ENCODE measurements around the gene FADS2.
A peak's percentile ranks its signal among the peaks of the same experiment; 100 is the strongest.

Gene FADS2

DNA sequence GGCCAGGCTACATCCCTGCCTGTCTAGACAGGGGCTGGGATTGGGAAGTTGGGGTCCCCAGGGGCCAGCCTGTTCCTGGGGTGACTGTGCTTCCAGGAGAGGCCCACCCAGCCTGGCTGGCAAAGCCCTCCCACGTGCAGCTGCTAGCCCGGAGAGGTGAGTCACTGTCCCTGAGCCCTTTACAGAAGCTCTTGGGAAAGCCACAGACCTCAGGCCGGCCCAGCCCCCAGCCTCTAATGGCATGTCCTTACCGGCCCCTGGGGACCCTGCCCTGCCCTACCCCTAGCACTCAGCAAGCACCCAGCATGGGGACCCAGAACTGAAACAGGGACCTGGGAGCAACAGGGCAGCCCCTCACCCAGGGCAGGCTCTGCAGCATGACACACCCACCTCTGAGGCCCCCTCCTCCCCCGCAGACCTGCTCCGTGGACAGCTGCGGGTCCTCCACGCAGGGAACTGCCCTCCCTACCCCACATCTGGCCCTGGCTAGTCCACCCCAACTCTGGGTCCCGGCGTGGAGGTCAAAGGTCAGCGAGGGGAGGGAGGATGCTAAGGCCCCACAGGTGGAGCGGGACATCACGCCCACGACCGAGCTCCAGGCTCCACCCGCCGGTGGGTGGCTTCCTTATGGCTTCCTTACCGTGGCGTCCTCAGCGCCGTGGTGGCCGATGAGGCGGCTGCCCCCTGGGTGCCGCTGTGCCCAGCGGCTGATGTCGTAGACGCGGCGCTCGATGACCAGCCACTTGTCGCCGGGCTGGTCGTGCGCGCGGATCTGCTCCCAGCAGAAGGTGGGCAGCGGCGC is 62.6 kb downstream of the FADS2 start:
- Histone ChIP-seq H3K36me3 (no peaks in the 10 kb centered on the region), H3K27me3 (no peaks in the 10 kb centered on the region), H3K4me2 (peak overlapping the region; percentile 100), H3K4me3 (peak overlapping the region; percentile 84), H3K27ac (peak overlapping the region; percentile 73), H3K9me3 (no peaks in the 10 kb centered on the region), H4K20me1 (no peaks in the 10 kb centered on the region), H3K9ac (peak overlapping the region; percentile 80), H3K4me1 (peaks cover 29% of the 10 kb centered on the region)
- no peak for TF ChIP-seq Cebpa-rat (IDR thresholded peaks at IDR 0.05)

DNA sequence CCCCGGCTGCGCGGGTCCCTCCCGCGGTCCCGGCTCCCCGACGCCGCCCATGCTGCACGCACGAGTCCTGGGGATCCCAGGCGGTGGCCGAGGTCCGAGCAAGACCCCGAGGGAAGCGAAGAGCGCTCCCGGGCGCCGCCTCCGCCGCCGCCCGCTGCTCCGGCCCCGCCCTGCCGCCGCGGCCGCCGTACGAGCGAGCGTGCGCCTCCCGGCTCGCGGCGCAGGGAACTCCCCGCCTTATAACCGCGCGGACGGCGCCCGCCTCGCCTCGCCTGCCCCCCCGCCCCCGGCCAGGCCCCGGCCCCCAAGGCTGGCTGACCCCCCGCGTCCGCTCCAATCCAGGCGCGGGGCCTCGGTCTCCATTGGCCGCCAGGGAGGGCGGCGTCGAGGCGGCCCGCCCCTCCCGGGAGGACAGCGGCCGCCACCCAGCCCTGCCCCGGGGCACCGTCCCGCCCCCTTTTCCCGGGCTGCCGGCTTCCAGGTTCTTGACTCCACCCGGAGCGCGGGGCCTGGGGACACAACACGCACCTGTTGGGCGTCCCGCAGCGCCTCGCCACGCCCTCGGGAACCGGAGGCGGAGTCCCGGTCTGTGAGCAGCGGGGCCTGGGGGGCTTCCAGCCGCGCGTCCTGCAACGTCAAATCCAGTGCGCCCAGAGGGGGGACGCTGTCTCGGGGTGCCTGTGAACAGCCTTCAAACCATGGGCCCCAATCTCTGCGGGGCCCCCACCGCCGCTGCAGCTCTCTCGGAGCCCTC is 63.4 kb downstream of the FADS2 start, which contains the start of gene FADS3:
FADS3 (minus strand) TSS at position 215 of the 754 bp plus-strand sequence; CDS start at position 51, 164 bp downstream.
- Histone ChIP-seq H3K4me2 (peak within 1 kb of the TSS; percentile 100), H3K9me3 (no peaks in the 10 kb centered on the region), H3K4me1 (peaks cover 28% of the 10 kb centered on the region), H3K27ac (peak within 1 kb of the TSS; percentile 73), H4K20me1 (no peaks in the 10 kb centered on the region), H3K36me3 (no peaks in the 10 kb centered on the region), H3K4me3 (peak within 1 kb of the TSS; percentile 84), H3K9ac (peak within 1 kb of the TSS; percentile 80), H3K27me3 (no peaks in the 10 kb centered on the region)
- TF ChIP-seq Cebpa-rat (IDR thresholded peaks at IDR 0.05) = no peak

DNA sequence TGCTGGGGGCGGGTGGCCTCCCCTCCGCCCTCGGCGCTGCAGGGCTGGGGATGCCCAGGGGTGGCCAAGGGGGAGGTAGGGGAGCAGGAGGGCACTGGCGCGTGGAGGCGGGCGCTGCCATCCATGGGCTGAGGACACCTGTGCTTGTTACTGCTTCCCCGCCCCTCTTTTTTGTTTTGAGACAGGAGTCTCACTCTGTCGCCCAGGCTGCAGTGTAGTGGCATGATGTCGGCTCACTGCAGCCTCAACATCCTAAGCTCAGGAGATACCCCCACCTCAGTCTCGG is 63.9 kb downstream of the FADS2 start:
- Histone ChIP-seq H3K36me3 (no peaks in the 10 kb centered on the region), H3K4me2 (peak overlapping the region; percentile 89), H3K9me3 (no peaks in the 10 kb centered on the region), H3K9ac (peak overlapping the region; percentile 80), H4K20me1 (no peaks in the 10 kb centered on the region), H3K4me3 (peak overlapping the region; percentile 84), H3K4me1 (peaks cover 28% of the 10 kb centered on the region), H3K27ac (peak overlapping the region; percentile 22; the same call in 1 of the 2 replicates), H3K27me3 (no peaks in the 10 kb centered on the region)
- TF ChIP-seq Cebpa-rat (IDR thresholded peaks at IDR 0.05) = no peak

DNA sequence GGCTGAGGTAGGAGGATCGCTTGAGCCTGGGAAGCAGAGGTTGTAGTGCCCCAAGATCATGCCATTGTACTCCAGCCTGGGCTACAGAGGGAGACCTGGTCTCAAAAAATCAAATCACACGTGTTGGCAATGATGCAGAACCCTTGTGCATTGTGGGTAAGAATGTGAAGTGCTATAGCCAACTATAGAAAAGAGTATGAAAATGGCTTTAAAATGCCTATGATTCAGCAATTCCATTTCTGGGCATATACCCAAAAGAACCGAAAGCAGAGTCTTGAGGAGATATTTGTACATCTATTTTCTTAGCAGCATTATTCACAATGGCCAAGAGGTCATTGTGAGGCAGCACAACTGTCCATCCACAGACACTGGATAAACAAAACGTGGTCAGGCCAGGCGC is 65.9 kb downstream of the FADS2 start:
- no peak overlapping the region for H3K4me3 ChIP-seq
- no peaks in the 10 kb centered on the region for H4K20me1 ChIP-seq
- peaks cover 41% of the 10 kb centered on the region for H3K4me1 ChIP-seq
- H3K9me3 ChIP-seq = no peaks in the 10 kb centered on the region
- H3K36me3 ChIP-seq = no peaks in the 10 kb centered on the region
- no peak overlapping the region for H3K27ac ChIP-seq
- no peak overlapping the region for H3K9ac ChIP-seq
- TF ChIP-seq Cebpa-rat (IDR thresholded peaks at IDR 0.05) = no peak
- no peaks in the 10 kb centered on the region for H3K27me3 ChIP-seq
- H3K4me2 ChIP-seq = no peak overlapping the region

DNA sequence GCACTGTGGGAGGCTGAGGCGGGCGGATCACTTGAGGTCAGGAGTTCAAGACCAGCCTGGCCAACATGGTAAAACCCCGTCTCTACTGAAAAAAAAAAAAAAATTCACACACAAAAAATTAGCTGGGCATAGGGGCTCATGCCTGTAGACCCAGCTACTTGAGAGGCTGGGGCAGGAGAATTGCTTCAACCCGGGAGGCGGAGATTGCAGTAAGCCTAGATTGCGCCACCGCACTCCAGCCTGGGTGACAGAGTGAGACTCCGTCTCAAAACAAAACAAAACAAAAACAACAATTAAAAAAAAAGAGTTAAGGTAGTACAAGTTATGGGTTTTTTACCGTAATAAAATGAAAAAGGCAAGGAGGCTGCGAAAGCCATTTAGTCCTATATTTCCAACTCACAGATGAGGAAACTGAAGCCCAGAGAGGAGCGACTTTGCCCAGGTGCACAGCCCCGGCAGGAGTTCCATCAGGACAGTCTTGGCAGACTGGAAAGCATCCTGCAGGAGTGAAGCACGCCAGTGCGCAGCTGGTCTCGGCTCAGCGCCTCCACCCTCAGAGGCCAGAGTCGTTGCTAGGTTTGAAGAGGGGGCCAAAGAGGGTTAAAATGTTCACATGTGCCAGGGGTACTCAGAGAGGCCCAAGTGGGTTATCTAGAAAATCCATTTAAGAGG is 67.1 kb downstream of the FADS2 start:
- H3K4me3 ChIP-seq = no peak overlapping the region
- peaks cover 38% of the 10 kb centered on the region for H3K4me1 ChIP-seq
- no peaks in the 10 kb centered on the region for H3K36me3 ChIP-seq
- H3K9ac ChIP-seq = no peak overlapping the region
- H3K9me3 ChIP-seq = no peaks in the 10 kb centered on the region
- H3K4me2 ChIP-seq = no peak overlapping the region
- no peak overlapping the region for H3K27ac ChIP-seq
- TF ChIP-seq Cebpa-rat (IDR thresholded peaks at IDR 0.05) = no peak
- no peaks in the 10 kb centered on the region for H4K20me1 ChIP-seq
- no peaks in the 10 kb centered on the region for H3K27me3 ChIP-seq

DNA sequence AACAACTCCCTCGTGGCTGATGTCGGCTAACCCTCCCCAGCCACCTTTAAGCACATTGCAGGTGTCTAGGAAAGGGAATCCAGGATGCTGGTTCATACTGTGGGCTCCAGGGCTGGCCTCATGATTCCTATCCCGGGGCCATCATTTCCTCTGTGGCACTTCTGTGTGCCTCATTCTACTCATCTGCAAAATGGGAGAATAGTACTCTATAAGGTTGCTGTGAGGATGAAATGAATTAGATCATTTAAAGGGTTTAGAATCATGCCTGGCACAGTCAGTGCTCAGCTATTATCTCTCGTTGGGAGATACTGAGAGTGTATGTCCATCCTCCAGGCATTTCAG is 67.6 kb downstream of the FADS2 start:
- no peak overlapping the region for H3K4me2 ChIP-seq
- no peak overlapping the region for H3K4me3 ChIP-seq
- H3K27ac ChIP-seq = no peak overlapping the region
- peaks cover 33% of the 10 kb centered on the region for H3K4me1 ChIP-seq
- TF ChIP-seq Cebpa-rat (IDR thresholded peaks at IDR 0.05) = no peak
- H3K36me3 ChIP-seq = no peaks in the 10 kb centered on the region
- no peaks in the 10 kb centered on the region for H4K20me1 ChIP-seq
- no peaks in the 10 kb centered on the region for H3K9me3 ChIP-seq
- no peak overlapping the region for H3K9ac ChIP-seq
- H3K27me3 ChIP-seq = no peaks in the 10 kb centered on the region

DNA sequence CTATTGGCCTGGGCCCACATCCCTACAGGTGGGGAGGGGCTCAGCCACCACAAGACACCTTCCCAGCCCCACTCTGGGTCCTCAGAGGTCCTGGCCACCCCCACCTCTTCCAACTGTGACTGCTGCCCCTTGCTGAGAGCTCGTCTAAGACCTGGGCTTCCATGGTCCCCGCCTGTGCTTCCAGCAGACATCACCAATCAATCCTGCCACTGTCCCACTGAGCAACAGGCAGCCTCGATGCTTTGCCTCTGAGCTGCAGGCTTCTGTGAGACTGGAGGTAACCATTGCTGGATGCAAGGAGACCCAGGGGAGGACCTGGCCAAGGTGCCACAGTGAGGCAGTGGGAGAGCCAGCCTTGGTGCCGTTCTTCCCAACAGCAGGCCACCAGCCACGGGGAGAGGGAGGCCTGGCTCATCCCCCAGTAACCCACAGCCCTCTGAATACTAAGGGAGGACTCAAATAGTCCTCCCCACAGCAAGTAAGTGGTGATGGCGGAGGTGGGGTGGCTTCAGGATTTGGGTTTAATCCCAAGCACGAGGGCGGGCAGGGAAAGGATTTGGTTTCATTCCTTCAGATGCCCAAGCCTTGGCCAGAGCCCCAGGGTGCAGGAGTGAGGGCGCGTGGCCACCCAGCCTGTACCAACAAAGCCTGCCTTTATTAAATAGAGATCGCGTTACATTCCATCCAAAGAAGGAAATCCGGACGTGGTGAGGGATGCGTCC is 68.7 kb downstream of the FADS2 start:
- no peak overlapping the region for H3K9ac ChIP-seq
- no peak overlapping the region for H3K4me3 ChIP-seq
- H3K9me3 ChIP-seq = no peaks in the 10 kb centered on the region
- TF ChIP-seq Cebpa-rat (IDR thresholded peaks at IDR 0.05) = no peak
- H3K36me3 ChIP-seq = no peaks in the 10 kb centered on the region
- H4K20me1 ChIP-seq = no peaks in the 10 kb centered on the region
- H3K27ac ChIP-seq = no peak overlapping the region
- no peaks in the 10 kb centered on the region for H3K27me3 ChIP-seq
- peaks cover 27% of the 10 kb centered on the region for H3K4me1 ChIP-seq
- H3K4me2 ChIP-seq = no peak overlapping the region

DNA sequence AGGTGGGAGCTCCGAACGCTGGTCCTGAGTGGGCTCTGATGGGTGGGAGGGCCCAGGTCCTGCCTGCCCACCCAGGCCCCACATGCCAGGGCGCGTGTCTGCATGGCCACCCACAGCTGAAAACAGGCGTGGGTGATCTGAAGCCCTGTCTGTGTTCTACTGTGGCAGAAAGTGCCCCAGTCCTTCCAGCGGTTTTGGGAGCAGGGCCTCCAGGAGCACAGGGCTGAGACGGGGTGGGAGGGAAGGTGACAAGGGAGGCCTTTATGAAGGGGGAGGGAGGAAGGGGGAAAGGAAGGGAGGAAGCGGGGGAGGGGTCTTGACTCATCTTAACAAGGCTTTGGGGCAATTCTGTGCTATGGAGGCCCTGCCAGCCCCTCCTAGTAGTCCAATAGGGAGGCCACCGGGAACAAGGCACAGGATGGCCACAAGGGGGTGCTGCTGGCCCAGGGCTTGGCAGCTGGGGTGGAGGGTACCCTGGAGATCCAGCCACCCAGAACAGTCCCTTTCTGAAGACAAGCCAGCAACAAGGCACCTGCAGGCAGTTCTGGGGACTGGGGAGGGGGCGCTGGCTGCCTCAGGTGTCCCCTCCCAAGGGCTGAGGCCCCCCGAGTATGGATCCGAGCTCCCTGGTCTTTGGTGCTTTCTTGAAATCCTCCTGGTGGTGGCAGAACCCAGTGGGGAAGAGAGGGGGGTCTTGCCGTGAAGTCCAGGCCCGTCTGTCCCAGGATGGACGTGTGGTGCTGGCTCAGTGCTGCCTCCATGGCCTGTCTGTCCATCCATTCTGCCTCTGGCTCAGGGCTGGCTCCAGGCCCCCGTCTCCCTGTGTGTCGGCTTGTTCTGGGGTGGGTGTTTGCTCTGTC is 69.5 kb downstream of the FADS2 start:
- Histone ChIP-seq H3K9me3 (no peaks in the 10 kb centered on the region), H3K27ac (0 out of 2 replicates have a peak overlapping the region, but pooled peaks have one; percentile 22), H3K36me3 (no peaks in the 10 kb centered on the region), H3K27me3 (no peaks in the 10 kb centered on the region), H3K4me1 (peaks cover 21% of the 10 kb centered on the region), H3K4me2 (peak overlapping the region; percentile 40; the same call in 1 of the 2 replicates), H3K9ac (no peak overlapping the region), H4K20me1 (no peaks in the 10 kb centered on the region), H3K4me3 (no peak overlapping the region)
- no peak for TF ChIP-seq Cebpa-rat (IDR thresholded peaks at IDR 0.05)

DNA sequence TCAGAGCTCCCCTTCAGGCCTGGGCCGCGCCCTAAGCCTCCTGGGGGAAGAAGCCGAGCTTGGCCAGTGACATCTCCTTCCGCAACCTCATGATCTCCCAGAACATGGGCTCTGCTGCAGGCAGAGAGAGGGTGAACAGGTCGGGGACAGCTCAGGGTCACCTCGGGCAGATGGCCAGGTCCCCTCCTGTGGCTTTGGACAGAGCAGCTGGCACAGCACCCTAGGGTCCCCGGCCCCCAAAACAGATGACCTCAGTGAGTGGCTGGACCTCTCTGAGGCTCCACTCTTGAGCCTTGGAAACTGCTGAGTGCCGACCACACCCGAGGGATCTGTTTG is 70.1 kb downstream of the FADS2 start:
- Histone ChIP-seq H3K27ac (0 out of 2 replicates have a peak overlapping the region, but pooled peaks have one; percentile 22), H3K27me3 (no peaks in the 10 kb centered on the region), H3K4me2 (peak overlapping the region; percentile 40; the same call in 1 of the 2 replicates), H3K9me3 (no peaks in the 10 kb centered on the region), H3K4me3 (no peak overlapping the region), H3K36me3 (no peaks in the 10 kb centered on the region), H4K20me1 (no peaks in the 10 kb centered on the region), H3K4me1 (peaks cover 21% of the 10 kb centered on the region), H3K9ac (no peak overlapping the region)
- TF ChIP-seq Cebpa-rat (IDR thresholded peaks at IDR 0.05) = no peak
